Measurements from ENCODE around the gene SH2D7.

Gene SH2D7

DNA sequence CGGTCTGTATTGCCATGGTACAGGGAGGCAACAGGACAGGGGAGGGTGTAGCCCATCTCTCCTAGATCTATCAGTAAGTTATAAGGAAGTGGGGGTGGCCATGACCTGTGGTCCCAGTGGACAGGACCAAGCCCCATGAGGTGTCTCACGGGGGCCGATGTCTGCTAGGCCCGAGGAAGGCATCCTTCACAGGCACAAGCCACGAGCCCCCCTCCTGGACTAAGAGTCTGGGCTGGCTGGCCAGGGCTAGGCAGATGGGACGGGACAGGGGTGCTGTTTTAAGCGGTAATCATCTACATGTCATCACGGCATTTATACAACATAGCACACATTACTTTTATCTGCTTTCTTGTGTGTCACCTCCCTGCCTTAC, 12.3 kb upstream of the SH2D7 start:
- DNase-seq: no peak

DNA sequence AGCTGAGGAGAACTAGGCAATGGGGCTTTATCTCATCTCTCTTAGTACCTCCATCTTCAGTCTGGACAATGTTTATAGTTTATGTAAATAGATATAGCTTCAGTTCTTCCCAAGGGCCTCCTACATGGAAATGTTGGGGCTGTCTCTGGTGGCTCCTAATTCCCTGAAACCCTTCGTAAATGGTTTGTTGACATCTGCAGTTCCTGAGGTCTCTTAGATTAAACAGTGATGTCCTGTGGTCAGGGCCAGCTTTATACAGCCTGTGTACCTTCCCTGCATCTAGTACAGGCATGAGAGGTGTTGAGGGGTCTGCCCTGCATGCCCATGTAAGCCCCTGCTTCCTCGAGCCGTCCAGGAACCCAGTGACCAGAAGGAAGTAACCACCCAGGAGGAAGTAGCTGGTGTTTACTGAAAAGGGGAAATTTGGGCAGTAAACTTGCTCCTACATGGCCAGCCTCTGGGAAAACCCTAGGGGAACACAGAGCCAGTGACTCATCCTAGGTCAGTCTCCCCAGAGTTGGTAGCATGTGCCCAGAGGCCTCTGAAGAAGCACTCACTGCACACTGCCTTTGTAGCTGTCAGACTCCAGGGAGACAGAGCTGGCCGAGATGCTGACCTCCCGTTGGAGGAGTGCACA, 10.1 kb upstream of the SH2D7 start:
- no peak for DNase-seq

DNA sequence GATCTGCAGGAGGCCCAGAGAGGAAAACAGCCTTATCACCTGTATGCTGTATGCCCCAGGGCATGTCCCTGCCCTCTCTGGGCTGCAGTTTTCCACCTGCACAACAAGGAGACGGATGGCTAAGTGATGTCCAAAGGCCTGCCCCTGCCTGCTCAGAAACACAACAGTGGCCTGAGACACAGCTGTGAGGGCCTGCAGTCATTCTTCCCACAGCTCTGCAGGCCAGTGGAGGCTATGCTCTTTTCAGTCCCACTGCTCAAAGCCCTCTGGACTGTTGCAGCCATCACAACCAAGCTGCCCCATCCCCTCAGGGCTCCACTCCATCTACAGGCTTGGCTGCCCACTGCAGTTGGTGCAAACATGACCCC, 9.6 kb upstream of the SH2D7 start:
- no peak for DNase-seq

DNA sequence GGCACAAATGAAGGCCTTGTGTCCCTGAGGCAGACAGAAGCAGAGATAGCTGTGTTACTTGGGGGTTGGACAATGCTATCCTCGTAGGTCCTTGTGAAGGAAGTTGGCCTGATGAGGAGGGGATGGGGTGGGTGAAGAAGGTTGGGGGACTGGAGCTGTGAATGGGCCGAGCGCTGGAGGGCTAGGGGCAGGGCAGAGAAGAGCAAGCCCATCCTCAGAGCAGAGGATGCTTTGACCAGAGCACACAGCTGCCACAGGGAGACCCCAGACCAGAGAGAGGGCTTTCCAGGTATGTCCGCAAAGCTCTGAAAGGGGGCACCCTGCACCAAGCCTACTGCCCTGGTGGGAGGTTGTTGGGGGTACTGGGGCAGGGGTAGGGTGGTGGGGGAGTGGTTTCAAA, 9.2 kb upstream of the SH2D7 start:
- no peak for DNase-seq

DNA sequence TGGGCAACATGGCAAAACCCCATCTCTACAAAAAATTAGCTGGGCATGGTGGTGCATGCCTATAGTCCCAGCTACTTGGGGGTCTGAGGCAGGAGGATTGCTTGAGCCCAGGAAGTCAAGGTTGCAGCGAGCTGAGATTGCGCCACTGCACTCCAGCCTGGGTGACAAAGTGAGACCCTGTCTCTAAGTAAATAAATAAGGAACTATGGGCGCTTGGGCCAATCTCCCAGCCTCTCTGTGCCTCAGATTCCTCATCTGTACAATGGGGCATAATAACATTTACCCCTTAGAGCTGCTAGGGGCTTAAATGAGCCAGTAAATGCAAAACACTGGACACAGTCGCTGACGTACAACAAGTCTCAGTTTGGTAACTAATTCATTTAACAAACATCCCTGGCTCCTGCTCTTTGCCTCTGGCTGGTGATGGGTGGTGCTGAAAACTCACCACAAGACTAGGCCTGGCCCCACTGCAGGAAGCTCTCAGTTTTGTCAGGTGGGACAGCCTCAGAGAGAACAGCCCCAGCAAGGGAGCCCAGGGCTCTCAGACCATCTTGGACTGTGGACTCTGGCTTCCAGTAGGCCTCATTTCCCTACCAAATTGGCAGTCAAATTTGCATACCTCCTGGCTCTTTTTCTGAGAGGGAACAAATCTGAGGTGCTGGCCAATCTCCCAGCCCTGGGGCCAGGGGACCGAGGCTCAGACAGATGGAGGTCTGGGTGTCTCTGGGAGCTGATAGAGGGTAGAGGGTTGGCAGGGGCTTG, 8.5 kb upstream of the SH2D7 start:
- no peak for DNase-seq

DNA sequence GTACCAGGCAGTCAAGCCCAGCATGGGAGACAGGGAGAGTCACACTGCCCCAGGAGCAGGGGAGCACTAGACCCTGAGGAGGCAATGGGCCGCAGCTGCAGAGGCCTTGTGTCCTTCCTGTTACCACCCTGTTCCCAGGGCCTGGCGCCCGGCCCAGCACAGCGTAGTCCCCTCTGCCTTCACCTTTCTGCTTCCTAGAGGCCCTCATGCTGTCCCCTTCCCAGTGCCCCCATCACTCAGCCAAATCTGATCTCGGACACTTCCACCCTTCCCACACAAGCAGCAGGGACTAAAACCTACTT, 8.0 kb upstream of the SH2D7 start:
- no peak for DNase-seq

DNA sequence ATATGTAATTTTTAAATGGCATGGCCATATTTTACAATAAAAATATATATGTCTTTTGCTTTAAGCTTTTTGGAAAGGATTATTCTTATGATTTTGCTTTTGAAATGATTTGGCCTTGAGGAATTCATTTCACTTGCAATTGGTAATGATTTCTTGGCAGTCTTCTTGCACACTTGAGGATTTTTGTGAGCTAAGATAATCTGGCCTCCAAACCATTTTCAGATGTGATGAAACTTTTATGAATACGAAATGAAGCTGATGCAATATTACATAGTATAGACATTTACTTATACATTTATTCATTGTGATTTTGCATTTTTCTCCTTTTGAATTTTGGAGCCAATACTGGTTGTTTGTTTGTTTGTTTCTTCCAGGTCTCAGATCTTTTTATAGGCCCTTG, 6.4 kb upstream of the SH2D7 start:
- DNase-seq: no peak

DNA sequence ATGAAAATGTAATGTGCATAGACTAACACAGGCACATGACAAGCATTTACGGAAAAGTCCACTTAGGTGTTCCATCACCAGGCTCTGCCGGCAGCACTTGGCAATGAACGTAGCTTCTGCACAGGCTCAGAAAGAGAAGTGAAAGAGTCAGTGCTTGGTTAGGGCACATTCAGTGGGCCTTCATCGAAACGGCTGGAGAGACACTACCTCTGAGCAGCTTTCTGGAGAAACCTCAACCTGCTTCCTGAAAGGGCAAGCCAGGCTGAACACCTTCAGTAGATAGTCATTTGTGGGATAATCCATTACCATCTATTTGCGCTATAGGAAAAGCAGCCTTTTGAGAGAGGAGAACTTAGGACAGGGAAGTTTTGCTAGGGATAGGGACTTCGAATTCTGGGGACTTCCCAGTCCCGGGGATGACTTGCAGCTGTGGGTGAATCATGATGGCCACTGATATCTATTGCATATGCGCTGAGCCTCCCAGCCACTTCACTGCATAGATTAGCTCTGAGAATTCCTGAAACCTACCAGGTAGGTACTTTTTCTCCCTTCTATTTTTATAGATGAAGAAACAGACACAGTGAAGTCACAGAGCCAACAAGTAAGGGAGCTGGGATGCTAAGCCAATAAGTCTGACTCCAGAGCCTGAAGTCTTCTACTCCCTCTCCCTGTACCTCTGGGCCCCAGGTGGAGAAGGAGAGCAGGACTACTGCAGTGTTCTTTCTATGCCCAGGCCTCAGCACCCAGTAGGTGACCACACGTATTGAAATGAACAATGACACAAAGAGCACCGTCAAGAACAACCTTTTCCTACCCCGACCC, 4.2 kb upstream of the SH2D7 start:
- no peak for DNase-seq

DNA sequence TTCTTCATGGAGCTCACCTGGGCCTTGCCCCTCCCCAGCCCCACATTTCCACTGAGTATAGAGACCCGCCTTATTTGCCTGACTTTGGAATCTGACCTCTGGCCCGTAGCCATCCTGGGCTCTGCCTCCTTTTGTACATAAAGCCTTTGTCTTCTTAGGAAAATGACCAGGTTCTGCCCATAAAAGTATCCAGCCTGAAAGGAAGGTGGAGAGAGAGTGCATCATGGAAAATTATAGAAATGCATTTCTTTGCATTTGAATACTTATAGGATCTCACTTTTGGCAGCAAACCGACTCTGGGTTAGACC, 3.6 kb upstream of the SH2D7 start:
- DNase-seq: no peak

DNA sequence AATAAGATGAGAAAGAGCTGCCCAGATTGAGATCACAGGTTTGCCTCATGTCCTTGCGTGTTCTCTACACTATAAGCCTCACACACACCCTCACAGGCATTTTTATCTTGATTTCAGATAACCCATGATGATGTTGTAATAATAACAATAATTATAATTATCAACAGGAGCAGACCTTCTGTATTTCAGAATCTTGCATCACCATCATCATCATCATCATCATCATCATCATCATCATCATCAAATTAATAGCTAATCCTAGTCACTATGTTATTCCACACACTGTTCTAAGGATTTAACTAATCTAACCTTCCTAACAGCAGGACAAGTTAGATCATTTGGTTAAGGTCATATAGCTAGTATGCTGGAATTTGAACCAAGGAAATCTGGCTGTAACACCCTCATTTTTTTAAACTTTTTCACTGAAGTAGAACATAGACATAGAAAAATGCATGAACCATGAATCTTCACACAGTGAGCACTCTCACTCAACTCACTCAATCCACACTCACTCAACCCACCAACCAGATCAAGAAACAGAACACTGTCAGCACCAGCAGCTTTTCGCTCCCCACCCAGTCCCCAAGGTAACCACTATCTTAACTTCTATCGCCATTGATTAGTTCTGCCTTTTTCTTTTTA, 1.8 kb upstream of the SH2D7 start:
- DNase-seq: no peak

DNA sequence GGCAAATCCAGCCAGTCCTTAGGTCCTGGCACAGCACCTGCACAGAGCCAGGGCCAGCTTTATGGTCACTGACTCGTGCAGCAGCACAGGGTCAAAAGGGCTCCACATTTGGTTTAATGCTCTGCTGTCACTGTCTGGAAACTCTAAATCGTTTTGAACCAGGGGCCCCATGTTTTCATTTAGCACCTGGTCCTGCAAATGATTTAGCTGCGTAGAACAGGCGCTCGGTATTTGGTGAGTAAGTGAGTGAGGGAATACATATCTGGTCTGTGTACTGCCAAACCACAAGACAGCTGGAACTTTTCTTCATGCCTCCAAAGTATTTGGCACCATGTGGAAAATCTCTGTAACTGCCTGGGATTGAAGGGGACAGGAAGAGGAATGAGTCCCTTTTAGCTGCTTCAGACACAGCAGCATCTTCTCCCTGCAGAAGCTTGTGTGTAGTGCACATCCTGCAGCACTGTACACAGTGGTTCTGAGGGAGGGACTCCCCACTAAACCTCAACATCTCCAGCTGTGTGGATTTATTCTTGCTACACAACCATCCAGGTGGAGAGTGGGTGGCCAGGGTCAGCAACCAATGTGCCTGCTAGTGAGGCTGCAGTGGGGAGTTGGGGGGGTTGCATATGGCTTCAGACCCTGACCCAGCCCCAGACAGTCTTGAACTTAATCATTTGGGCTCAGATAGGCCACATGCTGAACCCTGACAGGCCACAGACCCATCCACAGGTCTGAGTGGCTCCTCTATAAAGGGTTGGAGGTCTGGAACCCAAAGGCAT, 1.1 kb downstream of the SH2D7 start:
- no peak for DNase-seq

DNA sequence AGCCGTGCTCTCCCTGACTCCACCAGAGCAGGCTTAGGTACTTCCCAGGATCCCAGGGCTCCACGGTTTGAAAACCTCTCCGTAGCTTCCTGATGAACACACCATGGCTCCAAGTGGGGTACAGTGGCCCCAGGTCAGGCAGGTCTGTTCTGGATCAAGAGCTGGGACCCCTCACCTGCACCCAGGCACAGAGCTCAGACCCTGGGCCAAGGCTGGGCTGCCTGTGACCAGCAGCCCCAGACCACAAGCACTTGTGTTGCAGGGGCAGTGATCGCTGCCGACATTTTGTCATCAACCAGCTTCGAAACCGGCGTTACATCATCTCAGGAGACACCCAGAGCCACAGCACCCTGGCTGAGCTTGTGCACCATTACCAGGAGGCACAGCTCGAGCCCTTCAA, 5.3 kb downstream of the SH2D7 start:
- no peak for DNase-seq

DNA sequence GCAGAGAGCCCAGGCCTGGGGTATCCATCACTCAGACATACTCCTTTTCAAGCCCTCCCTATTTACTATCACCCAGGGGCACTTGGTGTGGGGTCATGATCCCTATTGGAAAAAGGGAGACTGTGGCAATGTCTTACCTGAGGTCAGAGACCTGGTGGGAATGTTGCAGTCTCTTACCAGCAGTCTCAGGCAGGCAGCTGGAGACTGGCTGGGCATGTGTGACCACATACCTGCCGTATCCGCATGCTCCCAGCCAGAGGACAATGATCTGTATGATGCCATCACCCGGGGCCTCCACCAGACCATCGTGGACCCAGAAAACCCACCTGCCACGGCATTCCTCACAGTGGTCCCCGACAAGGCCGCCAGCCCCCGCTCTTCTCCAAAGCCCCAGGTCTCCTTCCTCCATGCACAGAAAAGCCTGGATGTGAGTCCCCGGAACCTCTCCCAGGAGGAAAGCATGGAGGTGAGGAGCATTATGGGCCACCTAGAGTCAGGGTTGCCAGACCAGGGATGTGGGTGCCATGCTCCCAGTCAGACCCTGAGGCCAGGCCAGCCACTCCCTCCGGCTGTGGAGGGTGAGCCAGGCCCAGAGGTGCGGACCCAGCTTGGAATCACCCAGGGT, 5.9 kb downstream of the SH2D7 start:
- DNase-seq: no peak

DNA sequence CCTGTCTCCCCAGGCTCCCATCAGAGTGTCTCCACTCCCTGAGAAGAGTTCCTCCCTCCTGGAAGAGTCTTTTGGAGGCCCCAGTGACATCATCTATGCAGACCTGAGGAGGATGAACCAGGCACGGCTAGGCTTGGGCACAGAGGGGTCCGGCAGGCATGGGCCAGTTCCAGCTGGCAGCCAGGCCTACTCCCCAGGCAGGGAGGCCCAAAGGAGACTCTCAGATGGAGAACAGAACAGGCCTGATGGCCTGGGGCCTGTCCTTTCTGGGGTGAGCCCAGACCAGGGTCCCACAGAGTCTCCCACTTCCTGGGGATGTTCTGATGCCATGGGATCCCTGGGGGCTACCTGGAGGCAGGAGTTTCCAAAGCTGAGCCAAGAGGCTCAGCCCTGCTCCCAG, 8.5 kb downstream of the SH2D7 start:
- no peak for DNase-seq

DNA sequence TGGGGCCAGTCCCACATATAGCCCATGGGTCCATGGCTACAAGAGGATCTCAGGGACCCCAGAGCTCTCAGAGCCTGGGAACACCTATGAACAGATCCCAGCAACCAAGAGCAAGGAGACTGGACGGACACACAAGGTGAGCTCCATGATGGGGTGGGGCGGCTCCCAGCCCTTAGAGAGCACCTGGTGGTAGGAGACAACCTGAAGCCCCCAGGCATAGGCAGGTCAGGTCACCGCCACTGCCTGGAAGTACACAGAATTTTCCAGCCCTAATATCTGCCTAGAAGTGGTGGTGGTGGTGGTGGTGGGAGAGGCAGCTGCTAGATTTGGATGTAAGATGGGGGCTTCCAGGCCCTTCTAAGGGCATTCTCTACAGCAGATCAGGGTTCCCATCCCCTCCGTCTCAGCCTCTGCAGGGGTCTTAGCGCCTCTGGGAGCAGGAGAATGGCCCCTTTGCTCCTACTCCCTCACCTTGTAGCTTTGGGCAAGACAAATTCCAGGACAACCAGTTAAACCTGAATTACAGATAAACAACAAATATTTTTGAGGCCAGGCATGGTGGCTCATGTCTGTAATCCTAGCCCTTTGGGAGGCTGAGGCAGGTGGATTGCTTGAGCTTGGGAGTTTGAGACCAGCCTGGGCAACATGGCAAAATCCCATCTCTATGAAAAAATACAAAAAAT, 9.2 kb downstream of the SH2D7 start:
- DNase-seq: no peak

DNA sequence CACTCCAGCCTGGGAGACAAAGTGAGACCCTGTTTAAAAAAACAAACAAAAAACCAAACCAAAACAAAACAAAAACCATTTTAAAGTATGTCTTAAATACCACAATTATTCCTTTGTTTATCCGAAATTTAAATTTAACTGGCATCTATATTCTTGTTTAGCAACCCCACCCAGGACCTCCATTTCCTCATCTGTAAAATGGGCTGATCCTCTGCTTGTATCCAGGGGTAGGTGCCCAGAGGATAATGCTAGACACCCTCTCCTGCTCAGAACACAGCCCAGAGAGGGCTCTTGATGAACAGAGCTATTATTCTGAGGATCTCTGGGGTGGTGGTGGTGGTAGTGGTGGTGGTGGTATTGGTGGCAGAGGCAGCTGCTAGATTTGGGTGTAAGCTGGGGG, 9.8 kb downstream of the SH2D7 start:
- no peak for DNase-seq

DNA sequence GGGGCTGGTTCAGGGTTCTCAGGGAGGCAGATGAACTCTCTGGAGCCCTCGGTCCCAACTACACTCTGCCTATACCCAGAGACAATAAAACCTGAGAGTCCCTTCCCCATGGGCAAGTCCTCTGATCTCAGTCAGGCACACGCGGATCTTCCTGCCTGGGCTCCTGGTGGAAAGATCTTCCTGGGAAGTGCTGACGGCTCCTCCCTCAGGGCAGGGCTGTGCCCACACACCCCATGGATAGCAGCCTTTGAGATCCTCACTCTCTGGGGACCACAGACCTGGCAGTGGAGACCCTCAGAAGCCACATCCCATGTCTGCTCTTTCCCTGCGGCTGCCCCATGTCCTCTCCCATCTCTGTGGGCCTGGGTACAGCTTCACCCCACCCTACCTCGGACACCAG, 10.4 kb downstream of the SH2D7 start:
- DNase-seq: no peak

DNA sequence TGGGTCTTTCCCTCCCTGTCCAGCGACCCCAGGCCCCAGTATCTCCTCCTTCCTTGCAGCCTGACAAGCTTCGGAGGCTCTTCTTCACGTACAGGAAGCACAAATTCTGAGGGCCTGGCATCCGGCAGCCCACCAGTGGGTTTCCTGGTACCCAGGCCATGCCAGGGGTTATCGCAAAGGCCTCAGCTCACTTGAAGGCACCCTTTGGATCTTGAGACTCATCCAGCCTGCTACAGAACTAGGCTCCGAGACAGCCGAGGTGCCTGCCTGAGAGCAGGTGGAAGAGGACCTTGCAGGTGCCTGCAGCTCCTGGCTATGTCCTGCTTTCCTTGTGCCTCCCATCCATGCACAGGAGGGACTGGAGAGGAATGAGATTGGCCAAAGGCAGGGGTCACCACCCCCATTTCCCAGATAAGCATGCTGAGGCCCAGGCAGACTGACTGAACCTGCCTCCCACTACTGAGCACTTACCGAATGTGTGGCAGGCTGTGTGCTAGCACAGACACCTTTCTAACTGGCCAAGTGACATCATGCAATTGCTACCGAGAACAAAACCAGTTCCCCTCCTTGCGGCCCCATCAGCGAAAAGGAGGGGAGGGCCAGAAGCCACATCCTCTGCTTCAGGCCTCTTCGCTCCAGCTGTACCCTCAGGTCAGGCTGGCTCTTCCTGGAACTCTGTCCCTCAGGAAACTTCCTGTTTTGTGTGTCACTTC, 11.2 kb downstream of the SH2D7 start:
- no peak for DNase-seq

DNA sequence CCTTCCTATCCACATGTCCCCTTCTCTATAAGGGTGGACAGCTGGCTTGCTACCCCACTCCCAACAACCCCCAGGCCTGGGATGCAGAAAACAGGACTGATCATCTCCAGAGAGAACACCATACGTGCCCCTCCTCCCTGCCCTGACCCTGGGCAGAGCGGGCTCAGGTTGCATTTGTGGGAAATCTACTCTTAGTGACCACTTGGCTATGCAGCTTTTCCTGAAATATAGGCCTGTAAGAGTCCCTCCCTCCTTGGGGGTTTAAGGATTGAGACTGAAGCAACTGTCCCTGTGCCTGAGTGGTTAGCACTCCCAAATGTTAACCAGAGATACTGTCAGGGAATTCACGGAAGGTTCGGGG, 11.7 kb downstream of the SH2D7 start:
- no peak for DNase-seq

DNA sequence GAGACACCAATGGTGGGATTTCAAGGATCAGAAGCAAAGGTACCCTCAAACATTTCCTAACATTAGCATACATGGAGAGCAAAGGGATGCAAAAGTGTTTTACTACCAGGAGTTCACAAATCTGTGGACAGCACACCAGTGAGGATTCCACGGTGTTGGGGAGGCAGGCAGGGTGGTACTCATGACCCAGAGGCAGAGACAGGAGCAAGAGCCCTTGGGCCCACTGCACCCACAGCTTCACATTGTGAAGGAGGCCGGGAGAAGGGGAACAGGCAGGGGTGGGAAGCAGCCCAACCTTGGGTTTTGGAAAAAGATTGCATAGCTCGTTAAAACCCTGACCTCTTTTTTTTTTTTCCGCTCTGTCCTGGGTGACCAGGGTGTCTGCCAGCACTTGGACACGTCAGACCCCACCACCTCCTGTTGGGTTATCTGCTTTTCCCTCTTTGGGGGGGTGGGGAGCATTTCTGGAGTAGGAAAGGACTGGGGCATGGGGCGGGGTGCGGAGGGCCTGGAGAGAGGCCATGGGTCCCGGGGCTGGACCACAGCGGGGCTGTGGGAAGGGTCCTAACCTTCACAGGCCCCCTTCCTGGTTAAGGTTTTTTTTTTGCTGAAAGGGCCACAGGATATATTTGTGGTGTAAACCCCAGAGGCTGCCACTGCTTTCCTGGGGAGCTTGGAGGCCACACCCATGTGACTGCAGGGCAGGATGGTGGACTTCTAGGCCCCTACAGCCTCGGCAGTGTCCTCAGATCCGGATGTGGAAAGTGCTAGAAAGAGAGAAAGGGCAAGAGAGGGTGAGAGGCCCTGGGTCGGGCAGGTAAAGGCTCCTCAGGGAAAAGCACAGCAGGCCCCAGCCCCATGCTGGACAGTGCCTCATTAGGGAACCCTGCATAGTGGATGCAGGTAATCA, 12.5 kb downstream of the SH2D7 start:
- DNase-seq: no peak

All from NCI-H510A treated with DMSO at 0.1 percent for 48 hours (cell line).